ENCODE data around the gene SPATA22. TPM values are rescaled to one million over a fixed set of nuclear protein-coding genes. Genes with fewer than 3 reads are reported as not detected.

Gene SPATA22
- total and polyA plus RNA-seq, 2 of the 13 experiments (the other 11 are each of a cell fraction or from before 2014, with no cell fraction given) = not detected

DNA sequence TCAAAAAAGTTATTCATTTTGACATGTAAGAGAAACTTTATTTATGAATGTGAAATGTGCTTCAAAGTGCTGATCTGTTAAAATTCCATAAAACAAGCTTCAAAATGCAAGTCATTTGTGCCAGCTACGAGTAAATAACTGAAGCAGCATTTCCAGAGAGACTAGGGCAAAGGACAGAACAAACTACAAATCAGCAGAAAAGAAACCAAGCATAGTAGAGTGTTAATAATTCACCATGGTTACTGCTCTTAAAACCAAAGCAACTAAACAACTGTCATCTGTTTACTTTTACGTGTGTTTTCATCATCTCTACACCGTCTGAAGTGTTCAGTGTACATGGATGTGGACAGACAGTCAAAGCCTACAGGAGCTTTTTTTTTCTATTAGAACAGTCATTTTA is 2.6 kb upstream of the SPATA22 start (continued):
- TF ChIP-seq, protein P1, sequence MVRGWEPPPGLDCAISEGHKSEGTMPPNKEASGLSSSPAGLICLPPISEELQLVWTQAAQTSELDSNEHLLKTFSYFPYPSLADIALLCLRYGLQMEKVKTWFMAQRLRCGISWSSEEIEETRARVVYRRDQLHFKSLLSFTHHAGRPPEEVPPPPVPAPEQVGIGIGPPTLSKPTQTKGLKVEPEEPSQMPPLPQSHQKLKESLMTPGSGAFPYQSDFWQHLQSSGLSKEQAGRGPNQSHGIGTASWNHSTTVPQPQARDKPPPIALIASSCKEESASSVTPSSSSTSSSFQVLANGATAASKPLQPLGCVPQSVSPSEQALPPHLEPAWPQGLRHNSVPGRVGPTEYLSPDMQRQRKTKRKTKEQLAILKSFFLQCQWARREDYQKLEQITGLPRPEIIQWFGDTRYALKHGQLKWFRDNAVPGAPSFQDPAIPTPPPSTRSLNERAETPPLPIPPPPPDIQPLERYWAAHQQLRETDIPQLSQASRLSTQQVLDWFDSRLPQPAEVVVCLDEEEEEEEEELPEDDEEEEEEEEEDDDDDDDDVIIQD (CRISPR knock-in tag; IDR thresholded peaks at IDR 0.05; ENCODE audit: low read depth) = peak; percentile 26; the same call in 1 of the 2 replicates
- peak; percentile 71; the same call in 1 of the 2 replicates for TF ChIP-seq FOXK2 (IDR thresholded peaks at IDR 0.05)
- TF ChIP-seq, protein P2, sequence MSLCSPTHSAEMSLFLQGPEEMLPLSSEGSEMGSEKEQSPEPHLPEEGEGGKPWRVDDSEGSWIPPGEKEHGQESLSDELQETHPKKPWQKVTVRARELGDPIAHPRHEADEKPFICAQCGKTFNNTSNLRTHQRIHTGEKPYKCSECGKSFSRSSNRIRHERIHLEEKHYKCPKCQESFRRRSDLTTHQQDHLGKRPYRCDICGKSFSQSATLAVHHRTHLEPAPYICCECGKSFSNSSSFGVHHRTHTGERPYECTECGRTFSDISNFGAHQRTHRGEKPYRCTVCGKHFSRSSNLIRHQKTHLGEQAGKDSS (CRISPR knock-in tag; IDR thresholded peaks at IDR 0.05; ENCODE audit: borderline replicate concordance, low read depth) = no peak
- TF ChIP-seq ZFP82 (CRISPR knock-in tag; IDR thresholded peaks at IDR 0.05; ENCODE audit: borderline replicate concordance) = no peak
- TF ChIP-seq, protein P3, sequence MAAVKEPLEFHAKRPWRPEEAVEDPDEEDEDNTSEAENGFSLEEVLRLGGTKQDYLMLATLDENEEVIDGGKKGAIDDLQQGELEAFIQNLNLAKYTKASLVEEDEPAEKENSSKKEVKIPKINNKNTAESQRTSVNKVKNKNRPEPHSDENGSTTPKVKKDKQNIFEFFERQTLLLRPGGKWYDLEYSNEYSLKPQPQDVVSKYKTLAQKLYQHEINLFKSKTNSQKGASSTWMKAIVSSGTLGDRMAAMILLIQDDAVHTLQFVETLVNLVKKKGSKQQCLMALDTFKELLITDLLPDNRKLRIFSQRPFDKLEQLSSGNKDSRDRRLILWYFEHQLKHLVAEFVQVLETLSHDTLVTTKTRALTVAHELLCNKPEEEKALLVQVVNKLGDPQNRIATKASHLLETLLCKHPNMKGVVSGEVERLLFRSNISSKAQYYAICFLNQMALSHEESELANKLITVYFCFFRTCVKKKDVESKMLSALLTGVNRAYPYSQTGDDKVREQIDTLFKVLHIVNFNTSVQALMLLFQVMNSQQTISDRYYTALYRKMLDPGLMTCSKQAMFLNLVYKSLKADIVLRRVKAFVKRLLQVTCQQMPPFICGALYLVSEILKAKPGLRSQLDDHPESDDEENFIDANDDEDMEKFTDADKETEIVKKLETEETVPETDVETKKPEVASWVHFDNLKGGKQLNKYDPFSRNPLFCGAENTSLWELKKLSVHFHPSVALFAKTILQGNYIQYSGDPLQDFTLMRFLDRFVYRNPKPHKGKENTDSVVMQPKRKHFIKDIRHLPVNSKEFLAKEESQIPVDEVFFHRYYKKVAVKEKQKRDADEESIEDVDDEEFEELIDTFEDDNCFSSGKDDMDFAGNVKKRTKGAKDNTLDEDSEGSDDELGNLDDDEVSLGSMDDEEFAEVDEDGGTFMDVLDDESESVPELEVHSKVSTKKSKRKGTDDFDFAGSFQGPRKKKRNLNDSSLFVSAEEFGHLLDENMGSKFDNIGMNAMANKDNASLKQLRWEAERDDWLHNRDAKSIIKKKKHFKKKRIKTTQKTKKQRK (IDR thresholded peaks at IDR 0.05; ENCODE audit: low read length) = no peak
- TF ChIP-seq SOX5 (CRISPR knock-in tag; IDR thresholded peaks at IDR 0.05; ENCODE audit: borderline replicate concordance) = peak; percentile 58
- no peak for TF ChIP-seq ZNF572 (CRISPR knock-in tag; IDR thresholded peaks at IDR 0.05)
- TF ChIP-seq NFE2L2 (IDR thresholded peaks at IDR 0.05; ENCODE audit: low read length) = peak; percentile 91
- TF ChIP-seq, protein P4, sequence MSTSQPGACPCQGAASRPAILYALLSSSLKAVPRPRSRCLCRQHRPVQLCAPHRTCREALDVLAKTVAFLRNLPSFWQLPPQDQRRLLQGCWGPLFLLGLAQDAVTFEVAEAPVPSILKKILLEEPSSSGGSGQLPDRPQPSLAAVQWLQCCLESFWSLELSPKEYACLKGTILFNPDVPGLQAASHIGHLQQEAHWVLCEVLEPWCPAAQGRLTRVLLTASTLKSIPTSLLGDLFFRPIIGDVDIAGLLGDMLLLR (CRISPR knock-in tag; IDR thresholded peaks at IDR 0.05) = no peak
- TF ChIP-seq HHEX (CRISPR knock-in tag; IDR thresholded peaks at IDR 0.05) = no peak
- TF ChIP-seq, protein P5, sequence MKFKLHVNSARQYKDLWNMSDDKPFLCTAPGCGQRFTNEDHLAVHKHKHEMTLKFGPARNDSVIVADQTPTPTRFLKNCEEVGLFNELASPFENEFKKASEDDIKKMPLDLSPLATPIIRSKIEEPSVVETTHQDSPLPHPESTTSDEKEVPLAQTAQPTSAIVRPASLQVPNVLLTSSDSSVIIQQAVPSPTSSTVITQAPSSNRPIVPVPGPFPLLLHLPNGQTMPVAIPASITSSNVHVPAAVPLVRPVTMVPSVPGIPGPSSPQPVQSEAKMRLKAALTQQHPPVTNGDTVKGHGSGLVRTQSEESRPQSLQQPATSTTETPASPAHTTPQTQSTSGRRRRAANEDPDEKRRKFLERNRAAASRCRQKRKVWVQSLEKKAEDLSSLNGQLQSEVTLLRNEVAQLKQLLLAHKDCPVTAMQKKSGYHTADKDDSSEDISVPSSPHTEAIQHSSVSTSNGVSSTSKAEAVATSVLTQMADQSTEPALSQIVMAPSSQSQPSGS (CRISPR knock-in tag; IDR thresholded peaks at IDR 0.05) = peak; percentile 24; the same call in 1 of the 2 replicates
- peak; percentile 29; the same call in 1 of the 2 replicates for TF ChIP-seq NCOR1 (IDR thresholded peaks at IDR 0.05; ENCODE audit: borderline replicate concordance, low read length)
- no peak for TF ChIP-seq ZNF598 (CRISPR knock-in tag; IDR thresholded peaks at IDR 0.05; ENCODE audit: borderline replicate concordance)
- no peak for TF ChIP-seq ZKSCAN1 (IDR thresholded peaks at IDR 0.05; ENCODE audit: low read length)
- no peak for TF ChIP-seq KDM1A (CRISPR knock-in tag; IDR thresholded peaks at IDR 0.05)
- no peak for TF ChIP-seq RFXAP (CRISPR knock-in tag; IDR thresholded peaks at IDR 0.05; ENCODE audit: borderline replicate concordance)
- TF ChIP-seq, protein P6, sequence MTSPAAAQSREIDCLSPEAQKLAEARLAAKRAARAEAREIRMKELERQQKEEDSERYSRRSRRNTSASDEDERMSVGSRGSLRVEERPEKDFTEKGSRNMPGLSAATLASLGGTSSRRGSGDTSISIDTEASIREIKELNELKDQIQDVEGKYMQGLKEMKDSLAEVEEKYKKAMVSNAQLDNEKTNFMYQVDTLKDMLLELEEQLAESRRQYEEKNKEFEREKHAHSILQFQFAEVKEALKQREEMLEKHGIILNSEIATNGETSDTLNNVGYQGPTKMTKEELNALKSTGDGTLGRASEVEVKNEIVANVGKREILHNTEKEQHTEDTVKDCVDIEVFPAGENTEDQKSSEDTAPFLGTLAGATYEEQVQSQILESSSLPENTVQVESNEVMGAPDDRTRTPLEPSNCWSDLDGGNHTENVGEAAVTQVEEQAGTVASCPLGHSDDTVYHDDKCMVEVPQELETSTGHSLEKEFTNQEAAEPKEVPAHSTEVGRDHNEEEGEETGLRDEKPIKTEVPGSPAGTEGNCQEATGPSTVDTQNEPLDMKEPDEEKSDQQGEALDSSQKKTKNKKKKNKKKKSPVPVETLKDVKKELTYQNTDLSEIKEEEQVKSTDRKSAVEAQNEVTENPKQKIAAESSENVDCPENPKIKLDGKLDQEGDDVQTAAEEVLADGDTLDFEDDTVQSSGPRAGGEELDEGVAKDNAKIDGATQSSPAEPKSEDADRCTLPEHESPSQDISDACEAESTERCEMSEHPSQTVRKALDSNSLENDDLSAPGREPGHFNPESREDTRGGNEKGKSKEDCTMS (CRISPR knock-in tag; conservative IDR thresholded peaks at IDR 0.05) = no peak
- TF ChIP-seq NAIF1 (CRISPR knock-in tag; IDR thresholded peaks at IDR 0.05; ENCODE audit: borderline replicate concordance) = no peak
- TF ChIP-seq ASH2L (IDR thresholded peaks at IDR 0.05; ENCODE audit: insufficient read length, low read depth, low read length) = peak; percentile 84
- TF ChIP-seq ZNF251 (CRISPR knock-in tag; IDR thresholded peaks at IDR 0.05) = no peak

All from HepG2 (cell line).